H9 (cell line): Measurements from ENCODE around the gene PITX1. TPM values are rescaled to one million over a fixed set of nuclear protein-coding genes. Genes with fewer than 3 reads are reported as not detected.

Experiments used
- DNase-seq: peaks from one replicate; pipeline ENCODE4 v3.0.0-alpha.2; 2017
- H2AFZ ChIP-seq: one replicate; pipeline ENCODE4 v1.6.1; 2013; ENCODE audit warnings: mild to moderate bottlenecking, low read length, control low read depth, moderate library complexity
- H2AK5ac ChIP-seq: 2 replicates; pipeline ENCODE4 v1.6.1; 2013; ENCODE audit warnings: low read length, control low read depth, mixed read lengths; ENCODE audit not compliant: insufficient read length
- H2BK120ac ChIP-seq: one replicate; pipeline ENCODE4 v1.6.1; 2013; ENCODE audit warnings: low read depth, mild to moderate bottlenecking, low read length, control low read depth, inconsistent platforms; ENCODE audit not compliant: poor library complexity, severe bottlenecking
- H2BK12ac ChIP-seq: 2 replicates; pipeline ENCODE4 v1.6.1; 2013; ENCODE audit warnings: low read length, control low read depth, mixed read lengths, low read depth; ENCODE audit not compliant: insufficient read length
- H2BK15ac ChIP-seq: 2 replicates; pipeline ENCODE4 v1.6.1; 2013; ENCODE audit warnings: low read depth, low read length, control low read depth
- H2BK20ac ChIP-seq: one replicate; pipeline ENCODE4 v1.6.1; 2013; ENCODE audit warnings: low read depth, mild to moderate bottlenecking, low read length, control low read depth, inconsistent platforms; ENCODE audit not compliant: poor library complexity, severe bottlenecking
- H2BK5ac ChIP-seq: 2 replicates; pipeline ENCODE4 v1.6.1; 2013; ENCODE audit warnings: low read length, control low read depth, mixed read lengths; ENCODE audit not compliant: insufficient read length
- H3K14ac ChIP-seq: 2 replicates; pipeline ENCODE4 v1.6.1; 2013; ENCODE audit warnings: low read length, control low read depth; ENCODE audit not compliant: insufficient read depth
- H3K18ac ChIP-seq: 2 replicates; pipeline ENCODE4 v1.6.1; 2013; ENCODE audit warnings: low read depth, mild to moderate bottlenecking, mixed read lengths, low read length, control low read depth; ENCODE audit not compliant: insufficient read length
- H3K23ac ChIP-seq: 2 replicates; pipeline ENCODE4 v1.6.1; 2013; ENCODE audit warnings: low read length, control low read depth, mixed read lengths, low read depth; ENCODE audit not compliant: insufficient read length
- H3K23me2 ChIP-seq: 2 replicates; pipeline ENCODE4 v1.6.1; 2013; ENCODE audit warnings: low read depth, mild to moderate bottlenecking, mixed read lengths, low read length, control low read depth; ENCODE audit not compliant: insufficient read length, poor library complexity, severe bottlenecking
- H3K27ac ChIP-seq: 2 replicates; pipeline ENCODE4 v1.5.1; 2013; ENCODE audit warnings: low read length, control low read depth, mixed read lengths, low read depth; ENCODE audit not compliant: insufficient read length
- H3K27me3 ChIP-seq: 2 replicates; pipeline ENCODE4 v1.6.1; 2013; ENCODE audit warnings: low read length, control low read depth, inconsistent platforms; ENCODE audit not compliant: insufficient read depth
- H3K4ac ChIP-seq: 2 replicates; pipeline ENCODE4 v1.6.1; 2013; ENCODE audit warnings: low read depth, mild to moderate bottlenecking, control low read depth, inconsistent platforms, low read length, moderate library complexity
- H3K4me1 ChIP-seq: 2 replicates; pipeline ENCODE4 v1.6.1; 2013; ENCODE audit warnings: low read length, control low read depth, inconsistent platforms; ENCODE audit not compliant: insufficient read depth
- H3K4me2 ChIP-seq: 2 replicates; pipeline ENCODE4 v1.6.1; 2013; ENCODE audit warnings: low read length, control low read depth, mixed read lengths; ENCODE audit not compliant: insufficient read length, insufficient read depth
- H3K56ac ChIP-seq: 2 replicates; pipeline ENCODE4 v1.6.1; 2013; ENCODE audit warnings: low read depth, mild to moderate bottlenecking, mixed read lengths, low read length, control low read depth; ENCODE audit not compliant: insufficient read length
- H3K79me1 ChIP-seq: 2 replicates; pipeline ENCODE4 v1.6.1; 2013; ENCODE audit warnings: low read depth, mild to moderate bottlenecking, moderate library complexity, low read length, control low read depth, inconsistent platforms; ENCODE audit not compliant: insufficient read depth, poor library complexity, severe bottlenecking
- H3K79me2 ChIP-seq: 2 replicates; pipeline ENCODE4 v1.6.1; 2013; ENCODE audit warnings: low read length, control low read depth, inconsistent platforms; ENCODE audit not compliant: insufficient read depth
- H3K9ac ChIP-seq: 2 replicates; pipeline ENCODE4 v1.6.1; 2013; ENCODE audit warnings: low read length, control low read depth, mixed read lengths; ENCODE audit not compliant: insufficient read length; ENCODE audit errors: extremely low read depth
- H3K9me3 ChIP-seq: one replicate; pipeline ENCODE4 v1.6.1; 2013; ENCODE audit warnings: low read depth, low read length, inconsistent platforms; ENCODE audit not compliant: control insufficient read depth
- H3T11ph ChIP-seq: one replicate; pipeline ENCODE4 v1.6.1; 2013; ENCODE audit warnings: mild to moderate bottlenecking, low read length, control low read depth, inconsistent platforms
- H4K20me1 ChIP-seq: one replicate; pipeline ENCODE4 v1.6.1; 2013; ENCODE audit not compliant: control insufficient read depth, insufficient read length, insufficient read depth
- H4K5ac ChIP-seq: 2 replicates; pipeline ENCODE4 v1.6.1; 2013; ENCODE audit warnings: low read depth, mild to moderate bottlenecking, mixed read lengths, low read length, control low read depth; ENCODE audit not compliant: insufficient read length
- H4K8ac ChIP-seq: replicated peaks from 2 replicates; pipeline ENCODE4 v1.6.1; 2013; ENCODE audit warnings: low read length, control low read depth, mixed read lengths, low read depth; ENCODE audit not compliant: insufficient read length
- H4K91ac ChIP-seq: 2 replicates; pipeline ENCODE4 v1.6.1; 2013; ENCODE audit warnings: low read depth, mild to moderate bottlenecking, moderate library complexity, mixed read lengths, low read length, control low read depth; ENCODE audit not compliant: insufficient read length
- H3K27ac Mint-ChIP-seq, 3 experiments: 2 replicates in 2 of 3; 3 replicates in 1 of 3; pipeline ENCODE4 v1.8.0; 2020 to 2021; ENCODE audit warnings: mixed read lengths in 3 of 3, mild to moderate bottlenecking in 1 of 3, moderate library complexity in 1 of 3
- H3K27me3 Mint-ChIP-seq: 2 replicates; pipeline ENCODE4 v1.8.0; 2021; ENCODE audit warnings: low read depth, mild to moderate bottlenecking, moderate library complexity, mixed read lengths
- H3K36me3 Mint-ChIP-seq, 3 experiments: 2 replicates in 2 of 3; 3 replicates in 1 of 3; pipeline ENCODE4 v1.8.0; 2020 to 2021; ENCODE audit warnings: low read depth in 3 of 3, mixed read lengths in 3 of 3; ENCODE audit not compliant: insufficient read depth in 1 of 3
- H3K4me1 Mint-ChIP-seq, 2 experiments: 2 replicates each; pipeline ENCODE4 v1.8.0; 2020; ENCODE audit warnings: mixed read lengths in 2 of 2
- H3K4me3 Mint-ChIP-seq, 2 experiments: 2 replicates in 1 of 2; 3 replicates in 1 of 2; pipeline ENCODE4 v1.8.0; 2020 to 2021; ENCODE audit warnings: mild to moderate bottlenecking in 2 of 2, mixed read lengths in 2 of 2, moderate library complexity in 1 of 2
- H3K9me3 Mint-ChIP-seq, 2 experiments: 2 replicates in 1 of 2; 3 replicates in 1 of 2; pipeline ENCODE4 v1.8.0; 2020; ENCODE audit warnings: mild to moderate bottlenecking in 2 of 2, mixed read lengths in 2 of 2, moderate library complexity in 1 of 2
- CTCF ChIP-seq: fragments of 200-600 bp; sonication (generic); conservative IDR thresholded peaks from 3 replicates; pipeline ENCODE4 v1.8.0; 2021; ENCODE audit warnings: antibody characterized with exemption, mild to moderate bottlenecking
- WGBS: extraction: QIAGEN DNeasy Blood & Tissue Kit; methylation state at CpG from one replicate; pipeline ENCODE4 v1.1.7; 2013; ENCODE audit warnings: missing lambda C conversion rate, low lambda C conversion rate, mixed read lengths; ENCODE audit not compliant: insufficient read length; ENCODE audit errors: extremely low coverage; 5-methylcytosine and 5-hydroxymethylcytosine counted together
- total RNA-seq: library from RNA; stranded (reverse); gene quantifications from 2 replicates; pipeline ENCODE4 v1.2.1, GENCODE V29; 2021

Gene PITX1
- total RNA-seq, 1 experiment from 2014 or later, result not detected

DNA sequence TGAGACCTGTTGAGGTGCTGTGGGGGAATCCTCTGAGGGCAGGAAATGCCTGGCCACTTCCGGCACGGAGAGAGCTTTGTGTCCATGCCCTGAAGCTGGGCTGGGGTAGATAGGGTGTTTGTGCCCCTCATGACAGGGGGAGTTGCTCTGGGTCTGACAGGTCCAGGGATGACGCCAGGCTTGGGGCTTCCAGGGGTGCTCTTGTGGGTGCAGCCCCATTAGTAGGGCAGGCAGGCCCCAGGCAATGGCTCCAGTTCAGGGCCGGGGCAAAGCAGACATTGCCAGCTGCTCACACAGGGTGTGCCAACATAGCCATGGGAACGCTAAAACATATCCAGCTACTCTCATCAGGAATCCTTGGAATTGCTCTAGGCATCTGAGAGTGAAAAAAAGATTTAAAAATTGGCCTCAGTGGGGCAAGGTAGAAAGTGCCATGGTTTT is 21.1 kb downstream of the PITX1 start:
- Mint-ChIP-seq H3K27me3 (peaks cover 37% of the 10 kb centered on the region), H3K4me1 (peaks cover 3% of the 10 kb centered on the region in 2 experiments; a peak in 1 of 4 replicates), H3K36me3 (no peaks in the 10 kb centered on the region), H3K4me3 (no peak overlapping the region), H3K27ac (no peak overlapping the region), H3K9me3 (no peaks in the 10 kb centered on the region)
- Histone ChIP-seq H3K23ac (no peak overlapping the region), H3K18ac (no peak overlapping the region), H2AK5ac (no peak overlapping the region), H3K9ac (no peak overlapping the region), H3K9me3 (no peaks in the 10 kb centered on the region), H3T11ph (no peak overlapping the region), H2AFZ (no peak overlapping the region), H3K4me1 (no peaks in the 10 kb centered on the region), H4K8ac (no peak overlapping the region), H4K20me1 (no peaks in the 10 kb centered on the region), H3K27me3 (no peaks in the 10 kb centered on the region), H3K27ac (no peak overlapping the region), H3K4ac (no peak overlapping the region), H3K56ac (no peak overlapping the region), H3K14ac (no peak overlapping the region), H2BK120ac (no peak overlapping the region), H4K91ac (no peak overlapping the region), H4K5ac (no peak overlapping the region), H2BK12ac (no peak overlapping the region), H3K4me2 (no peak overlapping the region), H3K23me2 (no peaks in the 10 kb centered on the region), H3K79me1 (no peaks in the 10 kb centered on the region), H2BK5ac (no peak overlapping the region), H3K79me2 (no peaks in the 10 kb centered on the region), H2BK15ac (no peak overlapping the region), H2BK20ac (no peak overlapping the region)
- WGBS, result no CpG with 5 or more reads among the region's 5 CpGs
- DNase-seq, result no peak
- no peak for TF ChIP-seq CTCF
